Fibroblast of skin of scalp (primary cell): ENCODE measurements around the gene CCDC57.

Experiments used
- DNase-seq: peaks from one replicate; pipeline ENCODE4 v3.0.0-alpha.2; 2013

The CCDC57 gene

DNA sequence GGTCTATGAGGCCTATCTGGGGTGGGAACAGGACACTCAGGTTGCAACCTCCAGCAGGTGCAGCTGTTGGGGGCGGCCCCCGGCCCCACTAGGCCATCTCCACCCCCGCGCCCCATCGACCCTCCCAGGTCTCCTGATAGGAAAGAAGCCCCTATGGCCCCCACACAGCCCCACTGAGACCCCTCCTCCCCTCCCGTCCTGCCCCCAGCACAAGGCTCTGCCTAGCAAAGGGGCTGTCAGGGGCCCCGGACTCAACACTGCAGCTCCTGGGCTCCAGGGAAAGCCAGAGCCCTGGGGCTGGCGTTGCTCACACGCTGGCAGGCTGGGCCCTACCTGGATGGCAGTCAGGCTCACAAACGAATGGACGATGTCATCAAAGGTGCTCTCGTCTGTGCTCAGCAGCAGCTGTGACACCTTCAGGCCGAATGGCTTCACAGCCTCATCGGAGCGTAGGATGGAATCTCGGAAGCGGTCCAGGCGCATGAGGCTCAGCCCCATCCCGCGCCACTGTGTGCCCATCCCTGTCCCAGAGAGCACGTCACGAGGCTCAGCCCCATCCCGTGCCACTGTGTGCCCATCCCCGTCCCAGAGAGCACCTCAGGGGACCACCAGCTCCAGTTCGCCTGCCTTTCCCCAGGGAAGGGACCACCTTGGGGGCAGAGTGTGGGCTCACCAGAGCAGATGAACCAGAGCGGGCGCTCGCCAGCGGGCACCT lies 121.9 kb downstream of the CCDC57 start:
- DNase-seq: no peak

DNA sequence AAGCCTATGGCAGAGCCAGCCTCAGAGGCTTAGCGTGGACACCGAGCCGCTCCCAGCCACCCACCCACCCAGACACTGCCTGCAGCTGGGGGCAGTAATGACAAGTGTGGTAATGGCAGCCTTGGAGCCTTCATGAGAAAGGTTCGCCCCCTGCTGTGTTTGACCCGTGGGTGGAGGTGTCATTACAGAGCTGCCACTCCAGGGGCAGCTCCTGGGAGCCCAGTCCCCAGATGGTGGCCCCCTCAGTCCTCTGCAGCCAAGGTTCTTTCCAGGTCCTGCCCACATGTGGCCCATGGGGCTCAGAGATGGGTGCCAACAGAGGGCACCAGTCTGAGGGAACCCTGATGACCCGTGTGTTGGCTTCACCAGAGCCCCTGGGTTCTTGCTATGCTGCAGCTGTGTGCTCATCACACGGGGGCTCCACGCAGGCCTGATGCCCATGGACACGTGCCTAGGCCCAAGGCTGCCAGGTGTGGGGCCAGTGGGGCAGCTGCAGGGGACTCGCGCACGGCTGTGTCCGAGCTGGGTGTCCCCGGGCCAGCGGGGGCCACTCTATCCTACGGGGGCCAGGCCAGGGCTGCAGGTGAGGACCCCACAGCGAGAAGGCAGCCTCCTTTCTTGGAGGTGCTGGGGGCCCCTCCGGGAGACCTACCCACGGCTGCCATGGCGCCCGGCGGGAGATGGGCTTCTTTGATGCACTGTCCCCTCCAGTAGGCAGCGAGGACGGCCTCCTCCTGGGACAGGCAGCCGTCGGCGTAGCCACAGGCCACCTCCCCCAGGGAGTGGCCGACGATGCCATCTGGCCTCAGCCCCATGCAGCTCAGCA lies 122.7 kb downstream of the CCDC57 start:
- DNase-seq: no peak

DNA sequence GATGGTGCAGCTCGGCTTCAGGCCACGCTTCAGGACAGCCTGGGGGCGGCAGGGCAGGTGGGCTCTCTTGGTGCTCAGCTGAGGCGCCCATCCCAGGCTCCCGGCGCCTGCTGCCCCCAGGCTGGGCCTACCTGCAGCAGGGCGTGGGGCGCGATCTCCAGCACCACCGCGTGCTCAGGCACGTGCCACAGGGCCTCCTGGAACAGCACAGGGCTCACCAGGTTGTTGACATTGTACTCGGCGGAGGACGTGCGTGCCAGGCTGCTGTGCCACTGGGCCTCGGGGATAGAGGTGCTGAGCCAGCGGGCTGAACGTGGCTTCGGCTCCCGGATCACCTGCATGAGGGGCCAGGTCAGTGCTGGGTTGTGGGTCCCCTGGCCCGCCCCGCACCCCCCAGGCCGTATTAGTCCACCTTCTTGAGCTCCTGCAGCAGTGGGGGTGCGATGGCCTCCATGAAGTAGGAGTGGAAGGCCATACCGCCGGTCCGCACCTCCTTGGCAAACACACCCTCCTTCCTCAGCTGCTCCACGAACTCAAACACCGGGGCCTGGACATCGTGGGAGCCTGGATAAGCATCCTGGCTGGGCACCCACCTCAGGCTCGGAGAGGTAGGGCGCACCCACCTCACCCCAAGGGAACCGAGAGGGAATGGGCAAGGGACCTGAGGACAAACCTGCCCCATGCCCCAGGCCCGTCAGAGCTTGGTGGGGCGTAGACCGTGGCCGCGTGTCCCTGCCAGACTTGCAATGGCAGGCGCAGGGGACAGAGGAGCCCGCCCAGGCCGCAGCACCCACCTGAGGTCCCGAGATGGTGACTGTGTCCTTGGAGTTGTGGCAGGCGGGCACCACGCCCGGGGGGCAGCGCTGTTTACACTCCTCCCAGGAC lies 123.6 kb downstream of the CCDC57 start:
- DNase-seq: no peak

DNA sequence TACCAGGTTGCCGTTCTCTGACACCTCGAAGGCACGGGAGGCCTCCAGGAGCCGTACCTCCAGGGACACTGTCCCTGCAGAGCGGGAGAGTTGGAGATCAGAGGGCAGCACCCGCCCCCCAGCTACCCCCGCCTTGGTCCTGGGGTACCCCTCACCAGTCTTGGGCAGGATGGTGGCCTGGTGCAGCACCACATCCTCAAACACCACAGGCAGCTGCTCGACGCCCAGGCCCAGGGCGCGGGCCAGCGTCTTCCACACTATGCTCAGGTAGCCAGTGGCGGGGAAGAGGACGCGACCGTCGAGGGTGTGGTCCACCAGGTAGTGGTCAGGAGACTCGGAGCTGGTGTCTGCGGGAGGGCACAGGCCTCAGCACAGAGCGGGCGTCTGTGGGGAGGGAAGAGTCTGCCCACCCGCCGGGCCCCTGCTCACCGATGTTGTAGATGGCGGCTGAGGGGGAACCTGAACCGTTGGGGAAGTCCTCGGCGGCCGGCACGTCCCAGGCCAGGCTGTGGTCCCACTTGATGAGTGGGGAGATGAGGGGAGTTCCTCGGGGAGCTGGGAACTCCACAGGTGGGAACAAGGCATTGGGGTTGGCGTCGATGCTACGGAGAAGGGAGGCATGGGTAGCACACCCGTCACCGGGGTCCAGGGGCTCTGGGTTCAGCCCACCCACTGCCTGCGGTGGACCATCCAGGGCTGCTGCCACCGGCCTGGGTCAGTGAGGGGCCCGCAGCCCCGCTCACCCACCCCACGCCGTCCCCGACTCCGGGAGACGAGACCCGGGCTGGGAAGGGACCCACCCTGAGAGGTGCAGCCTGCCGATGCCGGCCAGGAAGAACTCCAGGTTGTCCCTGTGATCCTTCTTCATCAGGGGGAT lies 124.4 kb downstream of the CCDC57 start:
- DNase-seq: no peak

DNA sequence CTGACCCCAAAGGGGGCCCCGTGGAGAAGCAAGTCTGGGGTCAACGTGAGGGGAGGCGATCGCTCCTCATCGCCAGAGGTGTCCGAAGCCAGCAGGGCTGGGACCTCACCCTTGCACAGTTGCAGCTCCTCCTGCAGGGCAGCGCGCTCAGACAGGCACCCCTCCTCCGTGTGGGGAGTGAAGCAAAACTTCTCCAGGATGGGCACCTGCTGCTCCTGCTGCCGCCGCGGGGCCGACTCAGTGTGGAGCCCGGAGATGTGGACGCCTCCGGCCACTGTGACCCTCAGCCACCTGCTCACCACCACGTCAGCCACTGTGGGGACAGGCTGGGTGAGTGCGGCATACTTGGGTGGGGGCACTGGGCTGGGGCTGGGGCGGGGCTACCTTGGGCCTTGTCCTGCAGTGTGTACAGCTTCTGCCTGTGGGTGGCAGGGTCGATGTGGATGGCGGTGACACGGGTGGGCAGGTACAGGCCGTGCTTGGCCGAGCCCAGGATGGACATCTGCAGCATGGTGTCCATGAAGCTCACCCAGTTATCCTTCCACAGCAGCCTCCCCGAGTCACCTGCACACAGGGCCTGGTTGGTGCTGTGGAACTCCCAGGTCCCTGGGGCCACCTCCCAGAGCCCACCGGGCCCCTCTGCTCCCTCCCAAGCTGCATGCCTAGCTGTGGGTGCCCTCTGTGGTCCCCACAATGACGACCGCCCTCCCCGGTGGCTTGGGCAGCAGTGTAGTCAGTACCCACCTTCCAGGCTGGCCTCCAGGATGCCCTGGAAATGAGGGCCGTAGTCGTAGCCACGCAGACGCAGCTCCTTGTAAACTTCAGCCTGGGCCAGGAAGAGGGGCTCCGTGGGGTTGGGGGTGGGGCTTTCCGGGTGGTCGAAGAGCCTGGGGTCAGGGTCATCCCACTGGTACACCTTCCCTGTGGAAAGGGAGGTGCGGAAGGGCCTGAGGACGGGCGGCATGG lies 125.4 kb downstream of the CCDC57 start:
- no peak for DNase-seq

DNA sequence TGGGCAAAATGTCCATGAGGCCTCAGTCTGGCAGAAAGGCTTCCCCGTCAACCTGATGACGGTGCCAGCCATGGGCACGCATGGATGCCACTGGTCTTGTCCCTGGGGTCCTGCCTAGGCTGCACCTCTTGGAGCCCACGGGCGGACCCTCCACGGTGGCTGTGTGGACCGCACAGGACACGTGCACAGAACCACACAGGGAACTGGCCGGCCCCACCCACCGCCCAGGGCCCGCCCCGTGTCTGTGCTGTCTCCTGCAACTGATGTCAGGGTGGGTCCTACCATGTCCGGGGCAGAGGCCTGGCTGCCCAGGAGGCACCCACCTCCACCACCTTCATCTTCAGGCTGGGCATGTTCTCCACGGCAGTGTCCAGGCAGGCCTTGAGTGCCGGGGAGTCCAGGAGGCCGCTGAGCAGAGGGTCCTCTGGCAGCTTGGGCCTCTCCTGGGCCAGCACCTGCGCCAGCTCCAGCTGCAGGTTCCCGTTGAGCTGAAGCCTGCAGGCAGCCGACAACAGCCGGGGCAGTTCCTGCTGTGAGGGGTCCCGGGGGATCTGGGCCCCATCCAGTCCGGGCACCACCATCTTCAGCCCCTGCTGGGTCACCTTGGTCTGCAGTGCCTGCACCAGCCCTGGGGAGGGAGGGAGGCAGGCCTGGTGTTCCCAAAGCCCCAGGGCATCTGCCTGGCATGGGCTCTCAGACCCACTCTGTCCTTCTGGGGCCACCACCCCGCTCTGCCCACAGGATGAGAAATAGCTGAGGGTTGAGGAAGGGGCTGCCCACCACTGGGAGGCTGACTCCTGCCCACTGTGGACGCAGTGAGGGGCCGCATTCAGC lies 126.5 kb downstream of the CCDC57 start:
- DNase-seq: no peak

DNA sequence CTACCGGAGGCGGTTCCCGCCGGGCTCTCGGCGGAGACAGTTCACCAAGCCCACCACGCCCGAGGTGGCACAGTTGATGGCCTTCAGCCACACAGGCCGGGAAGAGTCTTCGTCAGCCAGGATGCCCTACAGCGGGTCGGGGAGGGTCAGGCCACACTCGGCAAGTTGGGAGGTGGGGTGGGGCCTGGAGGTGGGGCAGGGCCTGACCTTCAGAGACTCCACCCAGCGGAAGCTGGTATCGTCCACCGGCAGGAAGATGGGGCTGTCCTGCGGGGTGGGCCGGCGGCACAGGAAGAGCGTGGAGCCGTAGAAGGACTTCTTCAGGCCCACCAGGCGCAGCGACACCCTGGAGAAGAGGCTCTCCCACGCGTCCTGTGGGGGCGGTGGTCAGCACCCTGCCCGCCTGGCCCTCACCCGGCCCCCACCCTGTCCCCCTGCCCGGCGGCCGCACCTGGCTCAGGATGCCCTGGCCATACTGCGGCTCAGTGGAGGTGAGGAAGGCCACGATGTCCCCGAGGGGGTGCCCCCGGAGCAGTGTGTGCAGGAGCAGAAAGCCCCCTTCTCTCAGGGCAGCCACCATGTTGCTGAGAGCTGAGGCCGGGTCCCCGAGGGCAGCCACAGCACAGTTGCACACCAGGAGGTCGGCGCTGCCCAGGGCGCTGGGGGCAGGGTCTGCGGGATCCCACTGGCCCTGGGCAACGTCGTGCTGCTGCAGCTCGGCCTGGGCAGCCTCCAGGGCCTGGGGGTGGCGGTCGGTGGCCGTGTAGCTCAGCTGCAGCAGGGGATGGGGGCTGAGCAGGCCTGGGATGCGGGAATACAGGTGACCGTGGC lies 127.4 kb downstream of the CCDC57 start:
- no peak for DNase-seq

DNA sequence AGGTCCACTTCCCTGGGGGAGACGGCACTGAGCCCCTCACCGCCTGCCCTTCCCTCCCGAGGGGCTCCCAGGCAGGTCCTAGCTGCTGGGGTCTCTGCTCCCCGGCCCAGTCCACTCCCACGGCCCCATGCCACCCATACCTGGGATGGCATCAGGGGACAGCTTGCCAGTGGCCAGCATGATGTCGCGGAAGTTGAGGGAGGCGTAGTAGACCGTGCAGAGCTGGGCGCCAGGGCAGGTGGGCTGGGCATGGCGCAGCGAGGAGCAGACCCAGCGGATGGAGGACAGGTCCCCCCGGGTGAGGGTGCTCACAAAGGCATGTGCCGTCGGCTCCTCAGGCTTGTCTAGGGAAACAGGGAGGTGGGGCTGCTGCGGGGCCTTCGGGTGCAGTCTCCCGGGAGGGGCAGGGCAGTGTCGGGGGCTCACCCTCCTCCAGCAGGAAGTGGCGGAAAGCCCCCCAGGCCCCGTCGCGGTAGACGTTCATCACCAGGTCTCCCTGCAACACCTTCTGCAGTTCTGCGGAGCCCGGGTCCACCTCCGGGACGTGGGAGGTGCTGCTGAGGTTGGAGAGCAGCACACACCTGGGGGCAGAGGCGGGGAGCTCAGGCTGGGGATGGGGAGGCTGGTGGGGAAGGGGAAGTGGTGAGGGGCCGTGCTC lies 128.1 kb downstream of the CCDC57 start:
- DNase-seq: no peak

DNA sequence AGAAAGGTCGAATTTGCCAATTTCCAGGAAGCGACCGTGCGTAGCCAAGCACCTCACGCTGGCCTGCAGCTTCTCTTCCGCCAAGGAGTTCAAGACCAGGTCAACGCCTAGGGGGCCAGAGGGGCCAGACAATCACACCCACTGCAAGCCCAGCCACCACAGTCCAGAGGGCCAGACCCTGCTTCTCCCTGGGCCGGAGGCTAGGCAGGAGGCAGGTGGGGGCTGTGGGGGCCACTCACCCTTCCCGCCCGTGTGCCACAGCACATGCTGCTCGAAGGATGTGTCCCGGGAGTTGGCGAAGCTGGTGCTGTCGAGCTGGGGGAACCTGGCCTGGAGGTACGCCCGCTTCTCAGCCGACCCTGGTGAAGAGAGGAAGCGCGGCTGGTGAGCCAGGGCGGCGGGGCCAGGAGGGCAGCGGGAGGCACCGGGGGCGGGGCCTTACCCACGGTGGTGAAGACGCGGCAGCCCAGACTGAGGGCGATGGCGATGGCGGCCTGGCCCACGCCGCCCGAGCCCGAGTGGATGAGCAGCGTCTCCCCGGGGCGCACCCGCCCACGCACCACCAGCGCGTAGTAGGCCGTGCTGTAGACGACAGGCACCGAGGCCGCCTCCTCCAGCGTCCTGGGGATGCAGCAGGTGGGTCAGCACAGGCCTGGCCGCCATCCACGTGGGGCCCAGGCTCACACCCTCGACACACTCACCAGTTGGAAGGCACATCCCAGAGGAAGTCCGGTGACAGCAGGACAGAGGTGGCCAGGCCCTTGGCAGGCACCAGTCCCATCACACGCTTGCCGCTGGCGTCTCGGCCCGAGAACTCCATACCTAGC lies 128.9 kb downstream of the CCDC57 start:
- no peak for DNase-seq

DNA sequence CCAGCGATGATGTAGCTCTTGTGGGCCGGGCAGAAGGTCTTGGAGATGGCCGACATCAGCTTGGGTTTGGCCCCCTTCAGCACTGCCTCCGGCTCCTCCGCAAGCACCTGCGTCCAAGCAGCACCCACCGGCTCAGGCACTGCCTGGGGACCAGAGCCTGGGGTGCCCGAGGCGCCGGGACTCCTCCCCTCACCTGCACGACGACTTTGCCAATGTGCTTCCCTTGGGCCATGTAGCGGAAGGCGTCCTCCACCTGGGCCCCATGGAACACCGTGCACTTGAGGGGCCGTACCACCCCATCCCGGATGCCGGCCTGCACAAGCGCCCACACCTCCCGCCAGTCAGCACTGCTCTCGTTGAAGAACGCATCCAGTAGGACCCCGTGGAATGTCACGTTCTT lies 129.6 kb downstream of the CCDC57 start:
- DNase-seq: no peak

DNA sequence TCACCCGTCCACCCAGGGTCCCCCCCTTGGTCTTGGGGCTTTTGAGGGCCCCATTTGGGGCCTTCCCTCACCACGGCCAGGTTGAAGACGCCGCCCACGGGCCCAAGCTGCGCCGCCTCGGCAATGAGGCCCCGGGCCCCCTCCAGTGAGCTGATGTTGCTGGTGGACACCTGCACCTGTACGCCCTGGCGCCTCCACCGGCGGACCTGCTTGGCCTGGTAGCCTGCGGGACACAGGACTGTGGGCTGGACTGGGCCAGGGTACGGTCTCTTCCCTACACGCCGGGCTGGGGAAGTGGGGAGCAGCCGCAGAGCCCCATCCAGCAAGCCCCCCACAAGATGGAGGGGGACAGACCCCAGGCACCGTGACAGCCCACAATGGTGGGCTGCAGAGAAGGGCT lies 130.2 kb downstream of the CCDC57 start:
- DNase-seq: no peak

DNA sequence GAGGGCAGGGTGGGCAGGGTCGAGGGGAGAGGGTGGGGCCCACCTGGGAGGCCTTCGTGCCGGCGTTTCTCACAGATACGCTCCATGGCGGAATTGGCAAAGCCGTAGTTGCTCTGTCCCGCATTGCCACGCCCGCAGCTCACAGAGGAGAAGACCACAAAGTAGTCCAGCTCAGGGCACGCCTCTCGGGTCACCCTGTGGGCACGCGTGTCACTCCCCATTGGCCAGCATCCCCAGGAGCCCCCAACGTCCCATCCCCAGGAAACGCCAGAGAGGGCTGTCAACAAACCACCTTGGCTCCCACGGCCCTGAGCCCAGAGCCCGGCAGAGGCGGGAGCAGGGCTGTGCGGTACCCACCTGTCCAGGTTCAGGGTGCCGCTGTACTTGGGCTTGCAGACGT lies 130.7 kb downstream of the CCDC57 start:
- DNase-seq: no peak

DNA sequence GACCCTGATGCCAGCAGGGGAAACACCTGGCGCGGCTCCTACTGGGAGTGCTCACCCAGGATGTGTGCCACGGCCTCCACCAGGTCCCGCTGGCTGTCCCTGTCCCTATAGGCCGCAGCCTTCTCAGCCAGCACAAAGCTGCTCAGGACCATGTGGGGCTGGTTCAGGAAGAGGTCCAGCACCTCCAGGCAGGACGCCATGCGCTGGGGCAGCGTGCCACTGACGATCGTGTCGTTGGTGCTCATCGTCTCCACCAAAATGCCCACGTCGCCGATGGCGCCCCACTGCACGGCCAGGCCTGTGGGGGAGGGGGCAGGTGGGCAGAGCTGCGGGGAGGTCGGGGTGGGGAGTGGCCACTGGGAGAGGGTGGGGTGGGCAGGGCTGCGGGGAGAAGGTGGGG lies 131.1 kb downstream of the CCDC57 start:
- DNase-seq: no peak

DNA sequence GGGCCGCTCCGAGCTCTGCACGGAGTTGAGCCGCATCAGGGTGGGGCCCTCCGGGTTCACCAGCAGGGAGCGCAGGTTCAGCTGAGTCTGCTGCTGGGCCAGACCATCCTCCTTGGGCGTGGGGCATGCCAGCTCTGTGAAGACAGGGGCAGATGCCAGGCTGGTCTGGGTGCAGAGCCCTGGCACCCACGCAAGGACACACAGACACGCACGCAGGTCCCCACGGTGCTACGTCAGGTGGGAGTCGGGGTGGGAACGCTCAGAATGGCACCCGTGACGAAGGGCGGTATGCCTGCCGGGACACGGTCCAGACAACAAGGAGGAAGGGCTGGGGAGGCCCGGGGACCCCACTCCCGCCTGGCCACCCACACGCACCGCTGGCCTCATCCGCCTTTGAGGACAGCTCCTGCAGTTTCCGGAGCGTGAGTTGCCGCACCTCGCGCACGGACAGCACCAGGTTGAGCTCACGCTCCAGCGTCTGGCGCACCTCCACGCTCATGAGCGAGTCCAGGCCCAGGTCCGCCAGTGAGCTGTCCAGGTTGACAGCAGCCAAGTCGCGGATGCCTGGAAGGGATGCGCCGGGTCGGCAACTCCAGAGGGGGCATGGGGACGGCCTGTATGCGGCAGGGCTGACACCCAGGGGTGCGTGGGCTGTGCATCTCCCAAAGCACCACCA lies 131.7 kb downstream of the CCDC57 start:
- DNase-seq: no peak

DNA sequence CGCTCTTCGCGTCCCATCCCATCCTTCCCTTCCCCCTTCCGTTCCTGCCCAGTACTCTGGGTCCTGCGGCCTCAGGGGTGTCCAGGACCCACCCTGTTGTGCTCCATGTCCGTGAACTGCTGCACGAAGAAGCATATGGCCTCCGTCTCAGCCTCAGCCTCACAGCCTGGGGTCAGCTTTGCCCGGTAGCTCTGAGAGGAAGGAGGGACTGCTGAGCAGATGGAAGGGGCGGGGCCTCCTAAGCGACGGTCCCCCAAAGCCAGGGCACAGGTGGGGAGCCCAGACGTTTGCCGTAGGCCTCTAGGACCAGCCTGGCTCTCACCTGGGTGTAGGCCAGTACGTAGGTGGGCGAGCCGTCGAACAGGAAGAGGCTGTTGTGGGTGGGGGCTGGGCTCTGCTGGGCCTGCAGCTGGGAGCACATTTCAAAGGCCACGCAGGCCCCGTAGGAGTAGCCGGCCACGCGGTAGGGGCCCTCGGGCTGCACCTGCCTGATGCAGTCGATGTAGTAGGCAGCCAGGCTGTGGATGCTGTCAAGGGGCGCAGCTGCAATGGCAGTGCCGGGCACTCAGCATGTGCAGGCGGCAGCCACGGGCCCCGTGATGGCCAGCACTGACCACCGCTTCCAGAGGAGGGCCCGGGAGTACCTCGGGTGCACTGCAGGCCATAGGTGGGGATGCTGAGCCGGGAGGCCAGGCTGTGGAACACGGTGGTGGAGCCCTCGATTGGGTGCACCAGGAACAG lies 132.4 kb downstream of the CCDC57 start:
- no peak for DNase-seq

DNA sequence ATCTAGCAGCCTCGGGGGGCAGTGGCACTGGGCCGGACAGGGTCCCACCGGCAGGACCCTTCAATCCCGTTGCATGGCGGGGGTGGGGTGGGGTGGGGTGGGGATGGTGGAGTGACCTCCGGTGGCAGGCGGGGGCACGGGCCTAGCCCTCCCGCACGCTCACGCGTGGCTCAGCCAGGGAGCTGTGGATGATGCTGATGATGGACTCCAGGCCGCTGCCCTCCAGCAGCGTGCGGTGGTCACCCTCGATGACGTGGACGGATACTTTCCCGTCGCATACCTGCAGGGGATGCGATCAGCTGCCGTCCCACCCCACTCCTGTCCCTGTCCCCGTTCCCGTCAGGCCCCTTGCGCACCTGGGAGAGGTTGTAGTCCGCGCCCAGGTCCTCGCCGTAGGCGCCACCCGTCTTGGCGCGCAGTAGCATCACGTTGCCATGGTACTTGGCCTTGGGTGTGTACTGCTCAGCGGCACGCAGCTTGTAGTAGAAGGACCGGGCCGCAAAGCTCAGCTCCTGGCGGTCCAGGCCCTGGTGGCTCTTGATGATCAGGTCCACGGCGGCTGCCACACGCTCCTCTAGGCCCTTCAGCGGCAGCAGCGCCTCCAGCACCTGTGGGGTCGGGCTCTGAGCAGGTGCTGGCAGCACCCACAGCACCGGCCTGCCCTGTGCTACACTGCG lies 133.5 kb downstream of the CCDC57 start:
- DNase-seq: no peak
